GM19023 (cell line): Measurements from ENCODE around the gene AUH.
"Not testable (repeated sequence)": the region's sequence is repeated elsewhere in the genome, so short reads cannot be mapped to it uniquely, and the experiment has no call there.

Source experiments
- ATAC-seq: cut with Tn5 transposase; IDR thresholded peaks from one replicate; pipeline ENCODE4 v1.9.1; 2021; ENCODE audit warnings: mild to moderate bottlenecking, moderate library complexity; ENCODE audit not compliant: unreplicated experiment

The AUH gene

DNA sequence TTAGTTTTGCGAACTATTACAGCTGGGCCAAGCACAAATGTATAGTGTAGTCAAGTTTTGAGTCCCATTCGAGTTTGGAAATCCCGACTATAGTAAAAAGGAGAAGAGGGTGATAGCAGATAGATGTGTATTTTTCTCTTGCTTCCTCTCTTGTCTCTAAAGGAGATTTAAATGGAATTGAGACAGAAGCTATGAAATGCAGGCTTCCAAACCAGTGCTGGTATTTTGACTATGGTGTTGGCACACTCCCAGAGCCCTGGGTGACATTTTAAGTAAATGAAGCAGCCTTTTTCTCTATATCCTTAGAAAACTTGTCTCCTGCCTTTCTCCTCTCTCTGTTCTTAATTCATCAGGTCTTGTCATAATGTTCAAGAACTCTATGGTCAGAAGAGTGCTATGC is 17.7 kb upstream of the AUH start:
- no peak for ATAC-seq

DNA sequence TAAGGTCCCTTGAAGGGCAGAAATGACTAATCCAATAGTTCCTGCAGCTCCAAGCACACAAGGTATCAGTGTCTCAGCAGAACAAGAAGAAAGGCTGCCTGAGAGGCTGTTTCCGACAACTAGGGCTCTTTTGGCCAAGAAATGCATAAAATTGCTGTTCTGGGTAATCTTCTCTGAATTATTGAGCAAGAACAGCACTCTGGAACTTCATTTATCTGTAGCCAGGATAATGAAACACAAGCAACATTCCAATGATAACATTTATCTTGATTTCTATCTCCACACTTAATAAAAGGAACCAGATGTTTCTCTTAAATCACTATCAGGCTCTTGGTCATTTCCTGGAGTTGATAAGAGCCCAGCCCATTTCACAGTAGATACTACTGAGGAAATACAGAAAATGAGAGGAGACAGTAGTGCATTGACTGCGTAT is 17.0 kb upstream of the AUH start:
- ATAC-seq, result no peak

DNA sequence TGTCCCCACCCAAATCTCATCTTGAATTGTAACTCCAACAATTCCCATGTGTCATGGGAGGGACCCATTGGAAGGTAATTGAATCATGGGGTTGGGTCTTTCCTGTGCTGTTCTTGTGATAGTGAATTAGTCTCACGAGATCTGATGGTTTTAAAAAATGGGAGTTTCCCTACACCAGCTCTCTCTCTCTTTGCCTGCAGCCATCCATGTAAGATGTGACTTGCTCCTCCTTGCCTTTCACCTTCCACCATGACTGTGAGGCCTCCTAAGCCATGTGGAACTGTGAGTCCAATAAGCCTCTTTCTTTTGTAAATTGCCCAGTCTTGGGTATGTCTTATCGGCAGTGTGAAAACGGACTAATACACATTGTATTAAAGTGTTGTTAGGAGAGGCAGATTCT is 16.3 kb upstream of the AUH start:
- not testable (repeated sequence) for ATAC-seq

DNA sequence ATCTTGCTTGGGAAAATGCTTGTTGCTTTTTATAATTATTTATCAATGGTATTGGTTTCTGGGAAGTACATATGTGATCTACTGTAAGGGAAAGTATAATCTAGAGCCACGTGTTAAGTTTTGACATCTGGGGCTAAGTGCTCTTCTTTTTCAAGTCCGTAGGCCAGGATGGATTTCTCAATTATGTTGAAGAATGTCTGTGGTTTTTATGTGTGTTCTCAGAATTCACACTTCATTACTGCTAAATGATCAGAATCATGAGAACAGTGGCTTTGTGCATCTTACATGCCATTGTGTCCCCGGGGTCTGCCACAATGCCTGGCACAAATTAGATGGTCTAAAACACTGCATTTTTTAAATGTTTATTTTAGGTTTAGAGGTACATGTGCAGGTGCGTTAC is 14.5 kb upstream of the AUH start:
- no peak for ATAC-seq

DNA sequence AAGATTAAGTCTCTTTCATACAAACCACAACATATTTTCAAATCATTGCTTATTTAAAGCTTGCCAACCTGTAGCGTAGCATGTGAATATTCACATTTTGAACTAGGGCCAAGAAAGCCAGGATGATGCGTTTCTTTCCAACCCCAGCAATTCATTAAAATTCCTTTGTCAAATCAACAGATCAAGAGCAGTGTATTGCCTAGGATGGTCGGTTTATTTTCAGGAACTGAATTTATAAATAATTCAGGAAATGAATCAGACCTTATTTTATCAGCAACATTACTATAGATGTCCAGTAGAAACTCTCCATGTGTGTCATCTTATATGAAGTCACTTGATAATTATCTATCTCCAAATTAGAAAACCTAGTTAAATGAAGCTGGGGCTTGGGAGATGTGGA is 13.2 kb upstream of the AUH start:
- ATAC-seq, result no peak

DNA sequence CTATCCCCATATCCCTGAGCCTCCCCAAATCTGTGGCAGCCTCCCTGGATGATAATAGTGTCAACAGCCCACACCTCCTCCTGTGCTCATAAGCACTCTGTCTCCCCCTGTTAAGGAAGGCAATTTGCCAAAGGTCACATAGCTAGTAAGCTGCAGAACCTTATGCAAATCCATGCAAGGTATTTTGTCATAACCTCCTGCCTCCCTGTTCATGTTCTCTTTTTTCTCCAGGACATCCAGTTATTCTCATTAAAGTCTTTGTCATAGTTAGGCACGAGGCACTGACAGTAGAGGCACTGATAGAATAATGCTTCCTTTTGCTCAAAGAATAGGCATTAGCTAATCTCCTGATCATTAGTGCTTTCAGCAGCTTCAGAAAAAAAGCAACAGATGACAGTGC is 10.2 kb upstream of the AUH start:
- no peak for ATAC-seq

DNA sequence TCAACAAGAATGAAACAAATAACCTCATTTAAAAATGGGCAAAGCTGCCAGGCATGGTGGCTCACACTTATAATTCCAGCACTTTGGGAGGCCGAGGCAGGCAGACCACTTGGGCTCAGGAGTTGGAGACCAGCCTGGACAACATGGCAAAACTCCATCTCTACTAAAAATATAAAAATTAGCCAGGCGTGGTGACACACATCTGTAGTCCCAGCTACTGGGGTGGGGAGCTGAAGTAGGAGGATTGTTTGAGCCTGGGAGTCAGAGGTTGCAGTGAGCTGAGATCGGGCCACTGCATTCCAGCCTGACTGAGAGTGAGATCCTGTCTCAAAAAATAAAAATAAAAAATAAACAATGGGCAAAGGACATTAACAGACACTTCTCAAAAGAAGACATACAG is 8.3 kb upstream of the AUH start:
- ATAC-seq, result not testable (repeated sequence)

DNA sequence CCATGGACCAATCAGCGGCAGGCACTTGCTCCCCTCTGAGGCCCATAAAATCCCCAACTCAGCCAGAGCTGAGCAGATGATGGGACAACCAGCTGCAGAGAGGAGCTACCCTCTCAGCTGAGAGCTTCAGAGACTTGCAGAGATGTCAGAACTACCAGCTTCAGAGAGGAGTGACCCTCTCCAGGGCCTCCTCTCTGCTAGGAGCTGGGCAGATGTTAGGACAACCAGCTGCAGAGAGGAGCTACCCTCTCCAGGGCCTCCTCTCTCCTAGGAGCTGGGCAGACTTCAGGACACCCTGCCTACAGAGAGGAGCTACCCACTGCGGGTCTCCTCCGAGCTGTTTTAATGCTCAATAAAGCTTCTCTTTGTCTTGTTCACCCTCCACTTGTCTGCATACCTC is 3.0 kb upstream of the AUH start:
- ATAC-seq, result no peak

DNA sequence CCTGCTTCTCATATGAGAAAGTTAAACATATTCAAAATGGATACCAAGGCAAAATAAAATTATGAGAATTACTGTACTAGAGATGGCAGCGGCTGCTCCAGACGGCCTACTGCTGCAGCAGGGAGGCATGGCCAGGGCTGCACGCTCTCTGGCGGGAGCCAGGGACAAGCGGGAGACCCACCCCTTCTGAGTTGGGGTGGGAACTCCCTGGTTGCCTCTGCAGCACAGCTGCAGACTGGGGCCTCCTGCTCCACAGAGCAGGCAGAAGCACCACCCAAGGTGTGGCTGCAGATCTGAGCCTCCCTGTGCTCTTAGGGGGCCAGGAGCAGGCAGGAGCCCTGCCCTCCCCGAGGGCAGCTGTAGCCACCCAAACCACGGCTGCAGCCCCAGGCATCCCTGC is 2.3 kb upstream of the AUH start:
- ATAC-seq, result no peak

DNA sequence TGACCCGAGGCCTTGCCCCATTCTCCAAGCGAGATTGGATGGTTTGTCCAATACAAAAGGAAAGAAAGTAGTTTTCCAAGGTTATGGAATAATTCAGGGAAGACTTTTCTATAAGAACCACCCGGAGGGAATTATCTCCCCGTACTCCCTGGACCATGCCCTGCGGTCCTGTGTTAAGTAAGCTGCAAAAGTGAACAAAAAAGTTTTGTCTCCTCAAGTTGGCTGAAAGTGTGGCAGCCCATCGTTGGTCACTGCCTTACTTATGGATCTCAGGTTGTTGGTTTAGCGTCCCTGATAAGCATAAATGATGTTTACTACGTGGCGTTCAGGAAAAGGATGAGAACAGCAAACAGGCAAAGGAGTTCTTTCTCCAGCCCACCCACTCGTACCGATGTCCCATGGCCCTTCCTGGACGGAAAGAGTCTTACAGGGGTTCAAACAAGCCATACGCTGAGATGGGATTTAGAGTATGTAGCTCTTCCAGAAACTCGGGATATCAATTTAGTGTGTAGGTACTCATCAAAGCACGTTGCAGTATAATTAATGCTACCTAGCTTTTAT is 413 bp upstream of the AUH start:
- ATAC-seq, result peak; percentile 25

DNA sequence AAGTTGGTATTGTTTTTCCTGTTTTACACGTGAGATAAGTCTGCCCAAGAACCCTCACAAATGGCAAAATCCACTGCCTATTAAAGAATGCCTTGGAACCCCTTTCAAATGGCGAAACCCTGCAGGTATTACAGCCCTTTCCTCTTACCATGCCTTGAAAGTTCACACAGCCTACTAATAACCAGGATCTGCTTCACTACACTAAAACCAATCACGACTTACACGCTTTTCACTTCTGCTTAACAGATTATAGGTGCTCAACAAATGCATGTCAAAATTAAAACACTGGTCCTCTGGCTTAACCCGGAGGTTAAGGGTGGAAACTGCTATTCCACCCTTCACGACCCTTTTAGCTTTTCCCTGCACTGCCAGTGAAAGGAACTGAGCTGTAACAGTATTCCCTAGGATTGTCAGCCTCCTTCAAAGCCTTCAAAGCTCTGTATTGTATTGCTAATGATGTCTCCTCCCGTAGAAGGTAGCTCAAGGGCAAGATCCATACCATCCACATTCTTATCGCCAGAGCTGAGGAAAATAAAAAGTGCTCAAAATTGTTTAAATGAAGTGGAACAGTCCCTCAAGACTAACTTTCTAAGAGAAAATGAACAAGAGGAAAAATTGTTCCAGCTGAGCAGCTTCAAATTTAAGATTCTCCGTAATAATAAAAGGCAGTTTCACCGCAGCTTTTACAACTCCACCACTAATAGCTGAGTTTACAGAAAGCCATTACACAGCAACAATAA is 997 bp downstream of the AUH start:
- no peak for ATAC-seq

DNA sequence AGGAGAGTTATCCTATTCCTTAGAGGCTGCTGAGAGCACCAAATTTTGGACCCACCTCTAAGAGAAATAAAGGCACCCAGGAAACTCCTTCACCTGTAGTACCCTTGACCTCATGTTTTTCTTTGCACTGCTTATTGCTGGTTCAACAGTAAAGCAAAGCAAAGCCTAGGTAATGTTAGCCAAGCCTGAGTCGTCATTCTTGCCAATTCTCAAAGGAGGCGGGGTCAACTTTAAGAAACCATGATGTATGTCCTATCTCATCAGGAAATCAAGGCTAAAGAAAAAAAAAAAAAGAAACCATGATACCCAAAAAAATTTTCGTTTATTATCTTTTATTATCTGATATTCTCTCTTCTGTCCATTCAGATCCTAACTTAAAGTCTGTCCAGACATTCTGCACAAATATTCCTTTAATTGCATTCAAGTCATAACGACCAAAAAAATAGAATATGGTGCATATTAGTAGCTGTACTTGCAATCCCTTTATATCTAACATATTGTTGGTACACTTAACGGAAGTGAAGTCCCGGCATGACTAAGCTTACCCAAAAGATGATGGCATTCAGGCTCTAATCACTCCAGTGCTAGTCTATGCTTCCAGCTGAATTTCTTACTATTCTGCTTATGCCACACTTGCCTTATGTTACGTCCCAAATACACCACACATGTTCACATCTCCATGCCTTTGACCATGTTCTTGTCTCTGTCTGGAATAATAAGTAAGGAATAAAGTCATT is 1.8 kb downstream of the AUH start:
- no peak for ATAC-seq

DNA sequence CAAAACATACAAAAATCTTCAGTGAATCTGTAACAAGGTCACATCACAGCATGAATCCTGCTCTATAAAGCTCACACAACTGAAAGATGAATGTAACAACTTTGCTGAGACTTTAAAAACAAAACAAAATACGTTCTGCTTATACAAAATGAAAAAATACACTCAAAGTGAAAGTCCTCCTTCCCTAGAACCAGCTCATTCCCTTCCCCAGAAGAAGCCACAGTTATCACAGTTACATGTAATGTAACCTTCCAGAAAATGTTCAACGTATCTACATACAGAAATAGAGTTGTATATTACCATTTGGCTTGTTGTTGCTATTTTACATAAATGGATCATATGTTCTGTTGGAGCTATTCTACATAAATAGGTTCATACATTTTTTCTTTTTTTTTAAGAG is 2.6 kb downstream of the AUH start:
- no peak for ATAC-seq

DNA sequence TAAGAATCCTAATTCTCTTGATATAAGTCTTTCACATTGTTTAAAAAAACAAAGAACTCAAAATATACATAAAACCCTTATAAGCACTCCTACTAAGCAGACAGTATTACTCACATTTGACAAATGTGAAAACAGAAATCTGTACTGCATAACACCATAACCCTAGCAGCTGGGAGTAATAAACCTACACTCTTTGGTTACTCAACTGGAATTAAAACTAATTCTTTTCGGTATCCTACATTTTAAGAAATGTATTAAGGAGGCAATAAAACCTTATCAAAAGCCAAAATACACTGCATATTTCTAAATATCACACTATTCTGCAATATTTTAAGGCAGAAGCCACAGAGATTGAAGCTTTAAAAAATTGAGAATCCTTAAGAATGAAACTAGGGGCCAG is 6.8 kb downstream of the AUH start:
- no peak for ATAC-seq

DNA sequence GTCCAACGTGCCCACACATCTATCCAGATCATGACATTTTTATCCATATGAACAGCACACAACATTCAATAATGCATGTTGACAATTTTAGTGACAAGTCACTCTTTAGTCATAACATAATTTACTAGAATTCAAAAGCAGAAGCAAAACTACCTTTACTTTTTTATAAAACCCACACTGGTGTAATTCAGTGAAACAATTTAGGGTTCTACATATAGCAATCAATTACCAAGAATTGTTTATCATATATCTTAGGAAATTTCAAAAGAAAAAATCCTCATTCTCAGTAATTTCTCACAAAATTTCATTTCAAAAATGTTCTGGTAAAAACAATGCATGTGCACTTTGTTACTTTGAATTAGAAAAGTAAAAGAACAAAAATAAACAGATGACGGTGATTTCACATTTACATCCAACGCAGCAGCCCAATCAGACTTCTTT is 12.6 kb downstream of the AUH start:
- ATAC-seq, result no peak

DNA sequence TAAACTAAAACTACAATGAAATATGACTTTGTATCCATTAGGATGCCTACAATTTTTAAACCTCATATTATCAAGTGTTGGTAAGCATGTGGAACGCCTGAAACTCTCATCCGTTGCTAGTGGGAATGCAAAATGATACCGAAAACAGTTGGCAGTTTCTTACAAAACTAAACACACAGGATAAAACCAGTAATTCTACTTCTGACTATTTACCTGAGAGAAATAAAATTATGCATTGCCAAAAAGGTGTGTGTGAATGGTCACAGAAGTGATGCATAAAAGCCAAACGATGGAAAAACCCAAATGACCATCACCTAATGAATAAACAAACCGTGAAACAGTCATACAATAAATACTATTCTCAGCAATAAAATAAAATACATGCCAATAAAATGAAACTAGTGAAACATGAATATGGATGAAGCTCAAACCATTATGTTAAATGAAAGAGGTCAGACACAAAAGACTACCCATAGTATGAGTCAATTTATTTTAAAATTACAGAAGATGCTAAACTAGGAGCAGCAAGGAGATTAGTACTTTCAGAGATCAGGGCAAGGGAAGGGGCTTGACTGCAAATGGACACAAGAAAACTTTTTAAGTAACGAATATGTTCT is 13.4 kb downstream of the AUH start:
- no peak for ATAC-seq

DNA sequence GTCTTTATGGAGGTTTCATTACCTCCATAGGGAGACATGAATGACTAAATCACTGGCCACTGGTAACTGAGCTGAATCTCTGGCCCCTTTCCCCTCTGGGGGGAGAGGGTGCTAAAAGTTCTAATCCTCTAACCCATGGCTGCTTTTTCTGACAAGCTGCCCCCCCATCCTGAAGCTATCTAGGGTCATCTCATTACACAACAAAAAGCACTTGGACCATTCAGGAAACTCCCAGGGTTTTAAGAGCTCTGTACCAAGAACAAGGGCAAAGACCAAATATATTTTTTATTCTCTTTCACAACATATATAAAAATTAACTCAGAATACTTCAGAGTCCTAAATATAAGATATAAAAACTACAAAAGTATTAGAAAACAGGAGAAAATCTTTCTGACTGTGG is 14.3 kb downstream of the AUH start:
- no peak for ATAC-seq

DNA sequence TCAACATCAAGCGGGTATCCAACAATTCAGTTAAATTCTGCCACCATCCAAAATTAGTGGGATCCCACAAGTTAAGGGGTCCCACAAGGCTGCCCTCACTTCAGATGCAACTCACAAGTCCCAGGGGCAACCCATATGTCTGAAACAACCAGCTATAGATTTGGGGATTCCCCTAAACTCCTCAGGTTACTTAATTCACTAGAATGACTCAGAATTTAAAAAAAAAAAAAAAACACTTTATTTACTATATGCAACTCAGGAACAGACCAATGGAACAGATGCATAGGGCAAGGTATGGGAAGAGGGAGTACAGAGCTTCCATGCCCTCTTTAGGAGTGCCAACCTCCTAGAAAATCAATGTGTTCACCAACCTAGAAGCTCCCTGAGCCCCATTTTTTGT is 15.1 kb downstream of the AUH start:
- no peak for ATAC-seq

DNA sequence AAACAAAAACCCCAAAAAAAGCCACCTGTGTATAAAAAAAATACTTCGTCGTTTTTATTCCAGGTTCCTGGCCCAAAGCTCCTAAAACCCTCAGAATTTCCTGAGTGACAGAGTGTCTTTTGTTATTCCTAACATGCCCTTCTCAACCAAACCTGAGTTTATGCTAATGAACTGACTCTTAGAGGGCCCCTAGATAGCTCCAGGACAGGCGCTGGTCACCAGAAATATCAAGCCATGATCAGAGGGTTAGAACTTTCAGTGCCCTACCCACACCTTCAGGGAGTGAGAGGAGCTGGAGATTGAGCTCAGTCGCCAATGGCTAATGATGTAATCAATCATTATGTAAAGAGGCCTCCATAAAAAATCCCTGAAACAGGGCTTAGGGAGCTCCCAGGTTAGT is 15.7 kb downstream of the AUH start:
- ATAC-seq, result no peak

DNA sequence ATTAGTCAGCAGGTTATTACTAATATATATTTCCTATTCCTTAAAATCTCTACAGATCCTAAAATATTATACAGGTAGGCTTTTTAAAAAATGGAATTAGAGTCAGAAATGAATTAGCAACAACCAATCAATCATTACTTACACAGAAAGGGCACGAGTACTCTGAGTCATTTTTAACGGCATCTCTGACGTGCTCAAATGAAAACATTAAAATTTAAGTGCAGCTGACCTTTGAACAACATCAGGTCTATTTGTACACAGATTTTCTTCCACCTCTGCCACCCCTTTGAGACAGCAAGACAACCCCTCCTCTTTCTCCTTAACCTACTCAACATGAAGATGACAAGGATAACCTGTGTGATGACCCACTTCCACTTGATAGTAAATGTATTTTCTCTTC is 19.1 kb downstream of the AUH start:
- no peak for ATAC-seq

DNA sequence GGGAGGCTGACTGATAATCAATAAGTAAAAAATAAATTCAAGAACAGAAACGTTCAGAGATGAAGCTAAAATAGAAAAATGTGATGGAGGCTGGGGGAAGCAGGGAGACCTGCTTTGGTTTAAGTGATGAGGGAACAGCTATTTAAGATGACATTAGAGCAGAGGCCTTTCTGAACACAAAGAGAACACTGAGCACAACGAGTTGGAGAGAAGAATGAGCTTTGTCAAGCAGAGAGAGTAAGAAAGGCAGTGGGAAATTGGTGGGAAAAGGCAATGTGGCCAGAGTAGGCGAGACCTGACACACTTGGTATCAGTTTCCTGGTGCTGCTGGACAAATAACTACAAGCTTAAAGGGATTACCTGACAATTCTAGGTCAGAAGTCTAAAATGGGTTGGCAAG is 20.0 kb downstream of the AUH start:
- ATAC-seq, result no peak

DNA sequence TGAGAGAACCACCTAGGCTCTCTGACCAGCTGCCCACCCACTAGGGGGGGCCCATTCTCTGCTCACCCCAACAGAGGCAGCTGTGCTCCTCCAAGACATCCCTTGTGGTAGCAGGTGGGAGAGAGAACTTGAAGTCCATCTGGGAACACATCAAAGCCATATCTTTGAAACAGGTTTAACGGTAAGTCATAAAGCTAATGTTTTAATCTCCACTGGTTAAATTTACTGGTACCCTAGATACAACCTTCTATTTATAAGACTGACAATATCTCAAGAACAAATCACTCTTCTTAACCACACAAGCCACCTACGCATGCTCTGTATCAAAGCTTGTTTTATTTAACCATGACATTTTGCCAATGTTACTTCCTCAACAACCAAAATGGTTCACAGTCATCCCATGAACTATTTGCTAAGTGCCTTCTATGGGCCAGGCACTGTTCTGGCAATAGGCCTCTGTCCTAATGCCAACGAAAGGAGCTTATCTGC is 20.4 kb downstream of the AUH start:
- no peak for ATAC-seq
